ENCODE measurements around the gene ACYP1.

GRCh38 chr14:75030147-75030546 lies 33.7 kb downstream of the ACYP1 start:
- TF ChIP-seq, protein P1, sequence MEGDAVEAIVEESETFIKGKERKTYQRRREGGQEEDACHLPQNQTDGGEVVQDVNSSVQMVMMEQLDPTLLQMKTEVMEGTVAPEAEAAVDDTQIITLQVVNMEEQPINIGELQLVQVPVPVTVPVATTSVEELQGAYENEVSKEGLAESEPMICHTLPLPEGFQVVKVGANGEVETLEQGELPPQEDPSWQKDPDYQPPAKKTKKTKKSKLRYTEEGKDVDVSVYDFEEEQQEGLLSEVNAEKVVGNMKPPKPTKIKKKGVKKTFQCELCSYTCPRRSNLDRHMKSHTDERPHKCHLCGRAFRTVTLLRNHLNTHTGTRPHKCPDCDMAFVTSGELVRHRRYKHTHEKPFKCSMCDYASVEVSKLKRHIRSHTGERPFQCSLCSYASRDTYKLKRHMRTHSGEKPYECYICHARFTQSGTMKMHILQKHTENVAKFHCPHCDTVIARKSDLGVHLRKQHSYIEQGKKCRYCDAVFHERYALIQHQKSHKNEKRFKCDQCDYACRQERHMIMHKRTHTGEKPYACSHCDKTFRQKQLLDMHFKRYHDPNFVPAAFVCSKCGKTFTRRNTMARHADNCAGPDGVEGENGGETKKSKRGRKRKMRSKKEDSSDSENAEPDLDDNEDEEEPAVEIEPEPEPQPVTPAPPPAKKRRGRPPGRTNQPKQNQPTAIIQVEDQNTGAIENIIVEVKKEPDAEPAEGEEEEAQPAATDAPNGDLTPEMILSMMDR (IDR thresholded peaks at IDR 0.05), result no peak
- no peak for TF ChIP-seq POLR2AphosphoS5 (IDR thresholded peaks at IDR 0.05; ENCODE audit: low read depth, low read length)
- no peak for TF ChIP-seq SIN3A (IDR thresholded peaks at IDR 0.05; ENCODE audit: borderline replicate concordance, insufficient read depth, low read depth, low read length)
